ENCODE results near the gene TEX9. TPM values are rescaled to one million over a fixed set of nuclear protein-coding genes. Genes with fewer than 3 reads are reported as not detected.

TEX9 gene
- total RNA-seq, 1 experiment from 2014 or later, result 6.3 TPM

DNA sequence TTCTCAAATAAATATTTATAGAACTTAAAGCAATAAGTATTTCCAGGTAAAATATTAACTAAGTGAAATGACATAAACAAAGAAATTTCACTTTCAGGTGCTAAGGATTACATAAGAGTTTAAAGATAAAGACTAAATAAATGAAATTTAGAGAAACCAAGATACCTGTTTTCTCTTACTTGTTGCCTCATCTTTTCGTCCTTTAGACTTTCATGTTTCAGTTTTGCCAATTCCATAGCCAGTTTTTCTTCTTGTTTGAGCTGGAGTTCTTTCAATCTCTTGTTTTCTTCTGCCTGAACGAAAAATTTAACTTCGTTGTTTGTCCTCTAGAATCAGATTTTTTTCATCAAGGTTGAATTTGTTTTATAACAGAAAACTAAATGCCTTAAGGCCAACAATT, 91.0 kb downstream of the TEX9 start:
- DNase-seq (ENCODE audit: unreplicated experiment), result no peak
- H3K4me3 Mint-ChIP-seq (ENCODE audit: unreplicated experiment), result no peak overlapping the region
- H3K27me3 Mint-ChIP-seq (ENCODE audit: insufficient read depth, unreplicated experiment), result no peaks in the 10 kb centered on the region
- BruUV-seq (replicated peaks), result no TSS peak
- TF ChIP-seq, protein P1, sequence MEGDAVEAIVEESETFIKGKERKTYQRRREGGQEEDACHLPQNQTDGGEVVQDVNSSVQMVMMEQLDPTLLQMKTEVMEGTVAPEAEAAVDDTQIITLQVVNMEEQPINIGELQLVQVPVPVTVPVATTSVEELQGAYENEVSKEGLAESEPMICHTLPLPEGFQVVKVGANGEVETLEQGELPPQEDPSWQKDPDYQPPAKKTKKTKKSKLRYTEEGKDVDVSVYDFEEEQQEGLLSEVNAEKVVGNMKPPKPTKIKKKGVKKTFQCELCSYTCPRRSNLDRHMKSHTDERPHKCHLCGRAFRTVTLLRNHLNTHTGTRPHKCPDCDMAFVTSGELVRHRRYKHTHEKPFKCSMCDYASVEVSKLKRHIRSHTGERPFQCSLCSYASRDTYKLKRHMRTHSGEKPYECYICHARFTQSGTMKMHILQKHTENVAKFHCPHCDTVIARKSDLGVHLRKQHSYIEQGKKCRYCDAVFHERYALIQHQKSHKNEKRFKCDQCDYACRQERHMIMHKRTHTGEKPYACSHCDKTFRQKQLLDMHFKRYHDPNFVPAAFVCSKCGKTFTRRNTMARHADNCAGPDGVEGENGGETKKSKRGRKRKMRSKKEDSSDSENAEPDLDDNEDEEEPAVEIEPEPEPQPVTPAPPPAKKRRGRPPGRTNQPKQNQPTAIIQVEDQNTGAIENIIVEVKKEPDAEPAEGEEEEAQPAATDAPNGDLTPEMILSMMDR (IDR thresholded peaks at IDR 0.05; ENCODE audit: unreplicated experiment), result no peak
- H3K9me3 Mint-ChIP-seq (ENCODE audit: unreplicated experiment), result no peaks in the 10 kb centered on the region
- CTCF ChIA-PET, result no interaction called here
- no peak overlapping the region for H3K27ac Mint-ChIP-seq (ENCODE audit: low read depth, unreplicated experiment)
- no peaks in the 10 kb centered on the region for H3K4me1 Mint-ChIP-seq (ENCODE audit: insufficient read depth, unreplicated experiment)
- POLR2A ChIA-PET, result no interaction called here
- intact Hi-C loops (cut with micrococcal nuclease), result no loop called here
- H3K36me3 Mint-ChIP-seq (ENCODE audit: insufficient read depth, unreplicated experiment), result no peaks in the 10 kb centered on the region

DNA sequence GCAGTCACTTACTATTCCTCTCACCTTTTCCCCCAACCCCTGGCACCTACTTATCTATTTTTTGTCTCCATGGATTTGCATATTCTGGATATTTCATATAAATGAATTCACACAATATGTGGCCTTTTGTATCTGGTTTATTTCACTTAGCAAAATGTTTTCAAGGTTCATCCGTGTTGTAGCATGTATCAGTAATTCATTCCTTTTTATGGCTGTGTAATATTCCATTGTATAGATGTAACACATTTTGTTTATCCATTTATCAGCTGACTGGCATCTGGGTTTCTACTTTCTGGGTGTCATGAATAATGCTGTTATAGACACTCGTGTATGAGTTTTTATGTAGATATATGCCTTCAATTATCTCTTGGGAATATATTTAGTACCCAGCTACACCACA, 93.9 kb downstream of the TEX9 start:
- no peak overlapping the region for H3K4me3 Mint-ChIP-seq (ENCODE audit: unreplicated experiment)
- intact Hi-C loops (cut with micrococcal nuclease), result no loop called here
- H3K36me3 Mint-ChIP-seq (ENCODE audit: insufficient read depth, unreplicated experiment), result no peaks in the 10 kb centered on the region
- H3K4me1 Mint-ChIP-seq (ENCODE audit: insufficient read depth, unreplicated experiment), result no peaks in the 10 kb centered on the region
- H3K27me3 Mint-ChIP-seq (ENCODE audit: insufficient read depth, unreplicated experiment), result no peaks in the 10 kb centered on the region
- no peak for DNase-seq (ENCODE audit: unreplicated experiment)
- no peaks in the 10 kb centered on the region for H3K9me3 Mint-ChIP-seq (ENCODE audit: unreplicated experiment)
- H3K27ac Mint-ChIP-seq (ENCODE audit: low read depth, unreplicated experiment), result no peak overlapping the region
- ChIA-PET CTCF (interaction anchor here (0.7 kb wide), 1 partner anchor 32 kb away, joined by 3 read pairs; no protein-coding TSS in a partner anchor), POLR2A (no interaction called here)
- BruUV-seq (replicated peaks), result no TSS peak
- TF ChIP-seq, protein P1 (IDR thresholded peaks at IDR 0.05; ENCODE audit: unreplicated experiment), result no peak

- H3K4me3 Mint-ChIP-seq (ENCODE audit: unreplicated experiment), result no peak overlapping the region
- peaks cover 7% of the 10 kb centered on the region for H3K36me3 Mint-ChIP-seq (ENCODE audit: insufficient read depth, unreplicated experiment)
- CTCF ChIA-PET, result interaction anchor here (0.5 to 0.6 kb wide), 4 partner anchors 23 to 418 kb away, joined by 3 to 6 read pairs (median 3); no protein-coding TSS in a partner anchor
- peaks cover 9% of the 10 kb centered on the region for H3K4me1 Mint-ChIP-seq (ENCODE audit: insufficient read depth, unreplicated experiment)
- no peaks in the 10 kb centered on the region for H3K27me3 Mint-ChIP-seq (ENCODE audit: insufficient read depth, unreplicated experiment)
- TF ChIP-seq, protein P1 (IDR thresholded peaks at IDR 0.05; ENCODE audit: unreplicated experiment), result no peak
- no peak overlapping the region for H3K27ac Mint-ChIP-seq (ENCODE audit: low read depth, unreplicated experiment)
- BruUV-seq (replicated peaks), result no TSS peak
- H3K9me3 Mint-ChIP-seq (ENCODE audit: unreplicated experiment), result no peaks in the 10 kb centered on the region
- intact Hi-C loops (cut with micrococcal nuclease), result no loop called here
- no peak for DNase-seq (ENCODE audit: unreplicated experiment)
- POLR2A ChIA-PET, result interaction anchor here (0.5 kb wide), 1 partner anchor 181 kb away, joined by 3 read pairs; no protein-coding TSS in a partner anchor
These were observed 94.8 kb downstream of the TEX9 start for GRCh38 chr15:56460071-56460470.

GRCh38 chr15:56460947-56461346, 95.7 kb downstream of the TEX9 start:
- BruUV-seq (replicated peaks), result no TSS peak
- ChIA-PET POLR2A (interaction anchor here (0.6 kb wide), 2 partner anchors 13 to 272 kb away, joined by 3 read pairs; no protein-coding TSS in a partner anchor), CTCF (interaction anchor here (0.6 kb wide), 1 partner anchor 283 kb away, joined by 3 read pairs; no protein-coding TSS in a partner anchor)
- H3K36me3 Mint-ChIP-seq (ENCODE audit: insufficient read depth, unreplicated experiment), result peaks cover 7% of the 10 kb centered on the region
- no peaks in the 10 kb centered on the region for H3K9me3 Mint-ChIP-seq (ENCODE audit: unreplicated experiment)
- intact Hi-C loops (cut with micrococcal nuclease), result no loop called here
- DNase-seq (ENCODE audit: unreplicated experiment), result no peak
- H3K27me3 Mint-ChIP-seq (ENCODE audit: insufficient read depth, unreplicated experiment), result no peaks in the 10 kb centered on the region
- no peak overlapping the region for H3K4me3 Mint-ChIP-seq (ENCODE audit: unreplicated experiment)
- peaks cover 9% of the 10 kb centered on the region for H3K4me1 Mint-ChIP-seq (ENCODE audit: insufficient read depth, unreplicated experiment)
- TF ChIP-seq, protein P1 (IDR thresholded peaks at IDR 0.05; ENCODE audit: unreplicated experiment), result no peak
- H3K27ac Mint-ChIP-seq (ENCODE audit: low read depth, unreplicated experiment), result no peak overlapping the region
